HCT116 (cell line): Measurements from ENCODE around the gene TOMM40.

ENCODE experiments used
- CTCF ChIP-seq, 3 experiments: fragments of 200-600 bp in 1 of 3; sonication (generic) in 1 of 3; IDR thresholded peaks in 2 of 3; conservative IDR thresholded peaks in 1 of 3; 2 replicates each; pipeline ENCODE4 v1.5.1; 2012 to 2017; ENCODE audit warnings: low read depth in 2 of 3, low read length in 2 of 3, antibody characterized with exemption in 1 of 3, borderline replicate concordance in 1 of 3, control low read depth in 1 of 3, mild to moderate bottlenecking in 1 of 3, mixed read lengths in 1 of 3, mixed run types in 1 of 3, moderate library complexity in 1 of 3; ENCODE audit not compliant: insufficient read depth in 1 of 3
- MAX ChIP-seq: IDR thresholded peaks from 2 replicates; pipeline ENCODE4 v1.6.1; 2012
- ZBTB33 ChIP-seq: IDR thresholded peaks from 2 replicates; pipeline ENCODE4 v1.6.1; 2011; ENCODE audit warnings: mild to moderate bottlenecking, low read length, moderate library complexity; ENCODE audit not compliant: insufficient replicate concordance; ENCODE audit errors: extremely low read depth

GRCh38 chr19:44907613-44908012 lies 16.6 kb downstream of the TOMM40 start:
- TF ChIP-seq ZBTB33: no peak
- no peak for TF ChIP-seq CTCF (IDR thresholded peaks at IDR 0.05 in 2 of 3, conservative IDR thresholded peaks at IDR 0.05 in 1 of 3; ENCODE audit: borderline replicate concordance in 1 of 3, insufficient read depth in 1 of 3, low read depth in 2 of 3, low read length in 2 of 3)
- TF ChIP-seq MAX: no peak
